ENCODE results near the gene ZDHHC8. TPM values are rescaled to one million over a fixed set of nuclear protein-coding genes. Genes with fewer than 3 reads are reported as not detected.

Gene ZDHHC8
- 5.1 and 6.3 TPM in 2 replicates for total RNA-seq

GRCh38 chr22:20131597-20131858 is at the start of gene ZDHHC8:
ZDHHC8 (plus strand) TSS chr22:20131804; CDS start chr22:20131948, 144 bp downstream.

GRCh38 chr22:20115691-20116375 is 15.8 kb upstream of the ZDHHC8 start, which contains the start of gene RANBP1:
RANBP1 (plus strand) TSS chr22:20116104; CDS start chr22:20116185, 81 bp downstream.

GRCh38 chr22:20116951-20117632 is 14.5 kb upstream of the ZDHHC8 start, which contains the start of gene TRMT2A:
TRMT2A (minus strand) TSS chr22:20117226; CDS start chr22:20116906, 320 bp downstream.

GRCh38 chr22:20150381-20151275 is 19.0 kb downstream of the ZDHHC8 start, which contains the start of gene CCDC188:
CCDC188 (minus strand) TSS chr22:20151055; CDS start chr22:20150986, 69 bp downstream.

Other genes starting within 250 kb of the ZDHHC8 start
- 340 and 403 TPM in 2 replicates for gene COMT, start 190.0 kb upstream of the ZDHHC8 start, total RNA-seq
- gene TXNRD2, start 190.0 kb upstream of the ZDHHC8 start, total RNA-seq, result 13.5 and 17.4 TPM in 2 replicates
- gene ARVCF, start 115.0 kb upstream of the ZDHHC8 start, total RNA-seq, result 6.5 and 11.3 TPM in 2 replicates
- gene TANGO2, start 110.7 kb upstream of the ZDHHC8 start, total RNA-seq, result 49.7 and 53.6 TPM in 2 replicates
- gene DGCR8, start 51.6 kb upstream of the ZDHHC8 start, total RNA-seq, result 14.9 and 33.7 TPM in 2 replicates
- gene RANBP1, start 15.7 kb upstream of the ZDHHC8 start, total RNA-seq, result 194 and 470 TPM in 2 replicates
- gene TRMT2A, start 14.6 kb upstream of the ZDHHC8 start, total RNA-seq, result 31.2 and 52.7 TPM in 2 replicates
- gene CCDC188, start 19.3 kb downstream of the ZDHHC8 start, total RNA-seq, result 0.38 and 0.56 TPM in 2 replicates
- gene RTN4R, start 136.5 kb downstream of the ZDHHC8 start, total RNA-seq, result 0.28 and 0.58 TPM in 2 replicates
- gene DGCR6L, start 188.3 kb downstream of the ZDHHC8 start, total RNA-seq, result 44.0 and 50.0 TPM in 2 replicates

All from regular cardiac myocyte (primary cell).